ENCODE measurements around the gene LGALS9C.
"Not testable (repeated sequence)": the region's sequence is repeated elsewhere in the genome, so short reads cannot be mapped to it uniquely, and the experiment has no call there.

Gene LGALS9C

GRCh38 chr17:18473967-18474366, 2.6 kb upstream of the LGALS9C start:
- DNase-seq; in situ Hi-C loops (cut with HindIII; ENCODE audit: low pct_ligation_motif_present, low pct_unique_long_range_greater_than_20kb, low sequenced_read_pairs): not testable (repeated sequence)

DNA sequence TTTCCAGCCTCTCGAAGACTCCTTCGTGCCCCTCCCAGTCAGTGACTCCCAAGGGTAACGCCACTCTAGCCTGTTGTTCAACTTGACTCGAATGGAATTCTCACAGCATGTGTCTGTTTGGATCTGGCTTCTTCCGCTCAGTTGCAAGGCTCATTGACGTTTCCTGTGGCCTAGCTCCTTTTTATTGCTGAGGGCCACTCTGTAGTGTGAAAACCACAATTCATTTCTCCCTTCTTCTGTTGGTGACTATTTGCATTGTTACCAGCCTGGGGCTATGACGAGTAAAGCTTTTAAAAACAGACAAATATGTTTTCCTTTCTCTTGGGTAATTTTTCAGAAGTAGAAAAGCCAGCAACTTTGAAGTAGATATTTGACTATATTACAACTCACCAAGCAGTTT, 1.8 kb upstream of the LGALS9C start:
- in situ Hi-C loops (cut with HindIII; ENCODE audit: low pct_ligation_motif_present, low pct_unique_long_range_greater_than_20kb, low sequenced_read_pairs); DNase-seq: not testable (repeated sequence)

- DNase-seq; in situ Hi-C loops (cut with HindIII; ENCODE audit: low pct_ligation_motif_present, low pct_unique_long_range_greater_than_20kb, low sequenced_read_pairs): not testable (repeated sequence)
These were observed 778 bp downstream of the LGALS9C start for GRCh38 chr17:18477367-18477766.

DNA sequence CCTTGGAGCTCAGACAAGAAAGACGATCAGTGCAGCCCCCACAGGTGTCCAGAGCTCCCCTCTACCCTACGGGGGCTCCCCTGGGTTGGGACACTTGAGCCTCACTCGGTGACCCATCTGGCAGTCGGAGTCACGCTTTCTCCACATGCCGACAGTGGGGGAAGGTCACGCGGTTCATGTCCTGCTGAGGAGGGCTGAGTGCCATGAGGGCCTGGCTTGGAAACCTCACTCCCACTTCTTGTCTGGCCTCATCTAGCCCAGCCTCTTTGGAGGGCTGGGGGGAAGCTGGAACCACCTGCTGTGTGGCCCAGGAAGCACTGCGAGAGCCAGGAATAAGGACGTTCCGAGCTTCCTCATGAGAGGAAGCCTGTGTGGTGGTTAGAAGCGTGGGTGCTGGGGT, 1.8 kb downstream of the LGALS9C start:
- DNase-seq; in situ Hi-C loops (cut with HindIII; ENCODE audit: low pct_ligation_motif_present, low pct_unique_long_range_greater_than_20kb, low sequenced_read_pairs): not testable (repeated sequence)

DNA sequence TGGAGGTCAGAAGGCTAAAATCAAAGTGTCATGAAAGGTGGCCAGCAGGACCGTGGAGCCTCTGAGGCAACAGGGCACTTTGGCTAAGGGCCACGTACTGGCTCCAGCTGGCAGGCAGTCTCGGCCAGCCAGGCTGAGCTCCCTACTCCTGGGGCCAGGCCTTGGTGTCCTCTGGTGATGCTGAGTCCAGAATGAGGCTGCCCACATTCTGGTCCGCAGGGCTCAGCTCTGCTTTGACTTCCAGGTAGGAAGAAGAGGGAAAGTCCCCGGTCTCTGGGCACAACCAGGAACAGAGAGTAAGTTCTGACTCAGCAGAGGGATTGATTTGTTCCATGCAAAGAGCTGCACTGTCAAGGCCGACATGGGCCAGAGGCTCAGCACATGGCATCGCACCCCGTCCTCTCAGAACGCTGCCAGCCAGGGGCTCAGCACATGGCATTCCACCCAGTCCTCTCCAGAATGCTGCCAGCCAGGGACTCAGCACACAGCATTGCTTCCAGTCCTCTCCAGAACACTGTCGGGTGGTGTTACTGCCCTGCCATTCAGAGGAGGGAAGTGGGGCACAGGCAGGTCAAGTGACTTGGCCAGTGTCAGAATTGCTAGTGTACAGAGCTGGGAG, 2.5 kb downstream of the LGALS9C start:
- DNase-seq; in situ Hi-C loops (cut with HindIII; ENCODE audit: low pct_ligation_motif_present, low pct_unique_long_range_greater_than_20kb, low sequenced_read_pairs): not testable (repeated sequence)

- DNase-seq; in situ Hi-C loops (cut with HindIII; ENCODE audit: low pct_ligation_motif_present, low pct_unique_long_range_greater_than_20kb, low sequenced_read_pairs): not testable (repeated sequence)
These were observed 5.2 kb downstream of the LGALS9C start for GRCh38 chr17:18481775-18482174.

DNA sequence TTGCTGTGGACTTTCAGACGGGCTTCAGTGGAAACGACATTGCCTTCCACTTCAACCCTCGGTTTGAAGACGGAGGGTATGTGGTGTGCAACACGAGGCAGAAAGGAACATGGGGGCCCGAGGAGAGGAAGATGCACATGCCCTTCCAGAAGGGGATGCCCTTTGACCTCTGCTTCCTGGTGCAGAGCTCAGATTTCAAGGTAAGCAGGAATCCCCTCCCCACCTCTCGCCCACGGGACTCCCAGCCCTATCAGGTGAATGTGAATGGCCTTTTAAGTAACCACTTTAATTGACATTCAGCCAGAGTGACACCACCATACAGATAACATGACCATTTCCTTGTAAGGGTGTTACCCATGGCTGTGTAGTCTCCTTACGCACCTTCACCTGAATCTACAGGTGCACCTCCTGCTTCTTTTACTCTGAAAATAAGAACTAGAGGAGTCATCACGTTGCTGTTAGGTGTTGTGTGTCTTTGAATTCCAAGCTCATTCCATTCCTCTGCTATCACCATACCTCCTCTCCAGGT, 9.4 kb downstream of the LGALS9C start:
- DNase-seq; in situ Hi-C loops (cut with HindIII; ENCODE audit: low pct_ligation_motif_present, low pct_unique_long_range_greater_than_20kb, low sequenced_read_pairs): not testable (repeated sequence)

GRCh38 chr17:18487633-18488032, 11.0 kb downstream of the LGALS9C start:
- DNase-seq; in situ Hi-C loops (cut with HindIII; ENCODE audit: low pct_ligation_motif_present, low pct_unique_long_range_greater_than_20kb, low sequenced_read_pairs): not testable (repeated sequence)

DNA sequence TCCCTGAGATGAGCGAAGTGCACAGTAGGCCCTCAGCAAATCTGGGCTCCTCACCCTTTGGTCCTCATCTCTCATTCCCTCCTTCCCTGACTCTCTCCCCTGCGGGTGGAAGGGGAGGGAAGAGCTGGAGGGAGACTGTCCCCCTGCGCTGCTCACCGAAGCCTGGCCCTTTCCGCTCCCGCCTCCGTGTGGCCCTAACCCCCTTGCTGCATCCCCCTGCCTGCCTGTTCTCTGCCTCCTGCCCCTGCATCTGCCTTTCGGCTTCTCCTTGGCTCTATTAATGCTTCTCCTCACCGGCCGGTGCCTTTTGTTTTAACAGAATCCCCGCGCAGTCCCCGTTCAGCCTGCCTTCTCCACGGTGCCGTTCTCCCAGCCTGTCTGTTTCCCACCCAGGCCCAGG, 12.0 kb downstream of the LGALS9C start:
- in situ Hi-C loops (cut with HindIII; ENCODE audit: low pct_ligation_motif_present, low pct_unique_long_range_greater_than_20kb, low sequenced_read_pairs); DNase-seq: not testable (repeated sequence)

DNA sequence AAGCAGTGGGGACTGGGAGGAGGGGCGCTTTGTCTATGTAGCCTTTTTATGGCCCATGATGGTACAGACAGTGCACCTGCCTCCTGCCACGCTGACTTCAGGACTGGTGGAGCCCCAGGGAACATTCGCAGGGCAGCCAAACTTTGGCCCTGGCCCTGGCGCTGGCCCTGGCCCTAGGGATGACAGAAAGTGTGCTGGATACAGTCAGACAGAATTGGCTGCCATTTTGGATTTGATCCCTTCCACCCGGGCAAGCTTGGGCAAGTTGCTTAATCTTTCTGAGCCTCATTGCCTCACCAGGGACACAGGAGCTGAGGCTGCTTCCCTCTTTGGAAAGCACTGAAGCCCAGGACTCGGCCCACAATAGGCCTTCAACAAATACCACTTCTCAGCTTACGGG, 13.4 kb downstream of the LGALS9C start:
- in situ Hi-C loops (cut with HindIII; ENCODE audit: low pct_ligation_motif_present, low pct_unique_long_range_greater_than_20kb, low sequenced_read_pairs); DNase-seq: not testable (repeated sequence)

GRCh38 chr17:18492712-18493480, 16.3 kb downstream of the LGALS9C start:
- DNase-seq; in situ Hi-C loops (cut with HindIII; ENCODE audit: low pct_ligation_motif_present, low pct_unique_long_range_greater_than_20kb, low sequenced_read_pairs): not testable (repeated sequence)

DNA sequence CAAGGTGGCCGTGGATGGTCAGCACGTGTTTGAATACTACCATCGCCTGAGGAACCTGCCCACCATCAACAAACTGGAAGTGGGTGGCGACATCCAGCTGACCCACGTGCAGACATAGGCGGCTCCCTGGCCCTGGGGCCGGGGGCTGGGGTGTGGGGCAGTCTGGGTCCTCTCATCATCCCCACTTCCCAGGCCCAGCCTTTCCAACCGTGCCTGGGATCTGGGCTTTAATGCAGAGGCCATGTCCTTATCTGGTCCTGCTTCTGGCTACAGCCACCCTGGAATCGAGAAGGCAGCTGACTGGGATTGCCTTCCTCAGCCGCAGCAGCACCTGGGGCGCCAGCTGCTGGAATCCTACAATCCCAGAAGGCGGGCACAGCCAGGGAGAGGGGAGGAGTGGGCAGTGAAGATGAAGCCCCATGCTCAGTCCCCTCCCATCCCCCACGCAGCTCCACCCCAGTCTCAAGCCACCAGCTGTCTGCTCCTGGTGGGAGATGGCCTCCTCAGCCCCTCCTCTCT, 17.7 kb downstream of the LGALS9C start:
- DNase-seq; in situ Hi-C loops (cut with HindIII; ENCODE audit: low pct_ligation_motif_present, low pct_unique_long_range_greater_than_20kb, low sequenced_read_pairs): not testable (repeated sequence)

DNA sequence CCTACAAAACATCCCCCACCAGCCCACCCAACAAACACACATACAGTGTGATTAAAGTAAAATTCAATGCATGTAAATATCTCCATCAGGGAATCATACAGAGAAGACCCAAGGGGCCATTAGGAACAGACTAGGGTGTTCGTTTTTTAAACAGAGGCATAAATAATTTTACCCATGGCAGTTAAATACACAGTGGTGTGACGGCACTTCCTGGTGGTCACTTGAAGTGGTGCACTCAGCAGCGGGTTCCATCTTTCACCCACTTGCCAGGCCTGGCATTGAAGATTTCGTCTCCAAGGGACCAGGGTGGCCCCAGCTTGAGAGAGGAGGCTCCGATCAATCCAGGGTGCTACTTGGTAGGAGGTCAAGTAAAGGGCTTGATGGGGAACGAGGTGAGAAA, 20.5 kb downstream of the LGALS9C start:
- DNase-seq; in situ Hi-C loops (cut with HindIII; ENCODE audit: low pct_ligation_motif_present, low pct_unique_long_range_greater_than_20kb, low sequenced_read_pairs): not testable (repeated sequence)

DNA sequence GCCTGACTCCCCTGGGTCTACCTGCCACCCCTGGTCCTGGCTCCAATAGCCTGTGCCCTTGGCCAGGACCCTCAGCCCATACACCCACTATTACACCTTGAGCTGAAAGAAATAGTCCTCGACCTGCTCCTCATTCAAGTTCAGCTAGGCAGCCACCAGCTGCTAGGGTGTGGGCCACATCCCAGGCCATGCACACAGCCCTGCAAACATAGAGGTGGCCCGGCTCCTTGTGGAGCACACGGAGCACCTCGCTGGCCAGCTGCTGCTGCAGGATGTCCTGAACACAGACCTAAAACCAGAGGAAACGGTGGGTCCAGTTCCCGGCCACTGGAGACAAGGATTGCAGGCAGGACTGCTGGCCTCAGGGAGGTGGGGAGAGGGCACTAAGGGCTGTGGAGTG, 22.5 kb downstream of the LGALS9C start:
- DNase-seq; in situ Hi-C loops (cut with HindIII; ENCODE audit: low pct_ligation_motif_present, low pct_unique_long_range_greater_than_20kb, low sequenced_read_pairs): not testable (repeated sequence)

DNA sequence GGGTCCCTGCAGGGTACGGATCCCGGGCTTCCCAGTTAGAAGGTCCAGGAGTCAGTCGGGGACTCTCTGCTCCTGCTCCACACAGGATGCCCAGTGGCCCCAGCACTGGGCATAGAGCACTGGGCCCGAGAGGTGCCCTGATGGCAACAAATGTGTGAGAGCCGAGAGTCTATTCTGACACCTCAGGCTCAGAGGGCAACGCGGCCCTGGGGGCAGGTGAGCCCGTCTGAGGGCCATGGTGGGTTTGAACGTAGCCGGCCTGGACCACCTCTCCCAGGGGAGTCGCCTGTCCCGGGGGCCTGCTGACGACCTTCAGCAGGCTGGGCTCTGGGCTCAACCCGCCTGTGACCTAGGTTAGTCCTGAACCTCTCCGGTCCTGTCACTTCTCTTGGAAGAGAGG, 23.2 kb downstream of the LGALS9C start:
- in situ Hi-C loops (cut with HindIII; ENCODE audit: low pct_ligation_motif_present, low pct_unique_long_range_greater_than_20kb, low sequenced_read_pairs); DNase-seq: not testable (repeated sequence)

- DNase-seq; in situ Hi-C loops (cut with HindIII; ENCODE audit: low pct_ligation_motif_present, low pct_unique_long_range_greater_than_20kb, low sequenced_read_pairs): not testable (repeated sequence)
These were observed 23.7 kb downstream of the LGALS9C start for GRCh38 chr17:18500281-18500680.

GRCh38 chr17:18500816-18501215, 24.2 kb downstream of the LGALS9C start:
- DNase-seq; in situ Hi-C loops (cut with HindIII; ENCODE audit: low pct_ligation_motif_present, low pct_unique_long_range_greater_than_20kb, low sequenced_read_pairs): not testable (repeated sequence)

DNA sequence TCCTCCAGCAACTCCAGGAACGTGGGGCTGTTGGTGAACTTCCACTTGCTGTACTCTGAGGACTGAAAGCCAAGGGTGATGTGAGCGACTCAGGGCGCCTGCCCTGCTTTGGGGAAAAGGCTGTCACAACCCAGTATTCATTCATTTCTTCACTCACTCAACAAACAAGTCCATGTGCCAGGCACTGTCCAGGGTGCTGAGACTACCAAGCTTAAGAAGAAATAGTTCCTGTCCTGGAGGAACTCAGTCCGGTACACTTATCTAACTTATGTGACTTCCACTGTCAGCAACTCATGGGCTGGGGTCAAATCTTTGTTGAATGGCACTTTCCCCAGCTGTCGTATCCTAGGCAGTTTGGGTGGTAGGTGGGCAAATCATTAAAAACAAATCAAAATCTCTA, 26.6 kb downstream of the LGALS9C start:
- DNase-seq; in situ Hi-C loops (cut with HindIII; ENCODE audit: low pct_ligation_motif_present, low pct_unique_long_range_greater_than_20kb, low sequenced_read_pairs): not testable (repeated sequence)

GRCh38 chr17:18507729-18508128, 31.1 kb downstream of the LGALS9C start:
- in situ Hi-C loops (cut with HindIII; ENCODE audit: low pct_ligation_motif_present, low pct_unique_long_range_greater_than_20kb, low sequenced_read_pairs), result not testable (repeated sequence)

More at GRCh38 chr17:18507729-18508128, 31.1 kb downstream of the LGALS9C start:
- not testable (repeated sequence) for DNase-seq

Measured in ACHN (cell line).